HG03175 (cell line): Measurements from ENCODE around the gene PEX3.

Experiments
- ATAC-seq: cut with Tn5 transposase; IDR thresholded peaks from one replicate; pipeline ENCODE4 v1.9.1; 2021; ENCODE audit warnings: mild to moderate bottlenecking, moderate library complexity; ENCODE audit not compliant: unreplicated experiment

PEX3 gene

DNA sequence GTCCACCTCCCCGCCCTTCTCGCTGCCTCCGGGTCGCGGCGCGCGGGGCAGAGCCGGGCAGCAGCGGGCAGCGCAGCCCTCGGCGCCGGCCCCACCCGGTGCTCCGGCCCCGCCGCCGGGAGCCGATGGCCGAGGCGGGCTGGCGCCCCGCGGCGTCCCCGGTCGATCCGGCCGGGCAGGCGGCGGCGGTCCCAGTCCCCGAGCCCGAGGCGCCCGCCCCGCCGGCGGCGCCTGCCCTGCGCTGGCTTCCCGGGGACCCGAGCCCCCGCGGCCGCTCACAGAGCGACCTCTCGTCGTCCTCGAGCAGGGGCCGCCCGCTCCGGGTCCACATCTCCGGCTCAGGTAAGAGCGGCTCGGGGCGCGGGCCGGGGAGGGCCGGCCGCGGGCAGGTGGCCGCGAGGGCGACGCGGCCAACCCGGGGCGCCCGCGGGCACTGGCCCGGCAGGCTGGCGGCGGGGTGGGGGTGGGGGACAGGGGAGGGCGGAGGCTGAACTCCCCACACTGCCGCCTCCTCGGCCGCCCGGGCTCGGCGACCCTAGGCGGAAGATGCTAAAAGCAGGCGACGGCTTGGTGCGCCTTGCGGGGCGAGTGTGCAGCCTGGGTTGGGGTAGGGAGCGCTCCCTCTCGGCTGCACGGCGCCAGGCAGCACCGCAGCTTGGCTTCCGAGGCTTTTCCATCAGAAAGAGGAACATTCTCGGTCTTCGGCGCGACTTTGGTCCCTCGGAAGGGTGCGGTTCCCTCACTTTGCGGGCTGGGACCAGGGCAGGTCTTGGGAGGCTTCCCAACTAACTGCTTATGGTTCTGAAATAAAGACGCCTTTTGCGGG, 86.5 kb downstream of the PEX3 start:
- peak; percentile 66 for ATAC-seq

DNA sequence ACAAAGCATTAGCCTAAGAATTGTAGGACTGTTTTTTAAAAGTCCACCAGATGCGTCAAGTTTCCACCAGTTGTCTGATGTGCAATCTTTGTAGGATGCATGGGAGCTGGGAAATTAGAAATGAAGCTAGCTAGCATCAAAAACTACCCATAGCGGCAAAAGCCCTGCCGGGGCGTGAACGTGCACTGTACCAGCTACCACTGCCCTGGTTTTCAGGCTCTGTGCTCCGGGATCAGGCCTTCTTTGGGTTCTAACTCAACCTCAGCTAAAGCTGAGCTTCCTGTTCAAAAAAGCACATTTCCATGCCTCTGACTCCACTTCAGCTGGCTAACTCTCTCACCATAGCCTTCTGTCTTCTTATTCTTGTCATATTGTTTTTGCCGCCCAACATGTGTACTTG, 87.8 kb downstream of the PEX3 start:
- no peak for ATAC-seq

DNA sequence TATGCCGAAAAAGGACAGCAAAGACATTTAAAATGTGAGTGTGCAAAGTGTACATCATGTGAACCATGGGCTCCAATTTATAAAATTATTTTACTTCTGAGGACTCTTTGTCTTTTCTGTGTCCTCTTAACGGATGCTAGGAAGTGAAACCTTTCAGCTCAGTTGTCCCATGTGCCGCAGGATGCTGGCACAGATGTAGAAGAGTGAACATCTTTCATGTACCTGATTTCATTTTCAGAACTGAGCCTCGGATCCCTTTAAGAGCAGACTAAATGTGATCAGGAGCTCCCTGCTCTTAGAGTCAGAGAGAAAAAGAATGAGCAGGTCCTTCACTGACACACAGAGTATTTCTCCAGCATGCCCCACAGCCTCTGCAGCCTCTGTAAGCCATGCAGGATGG, 88.5 kb downstream of the PEX3 start:
- no peak for ATAC-seq

DNA sequence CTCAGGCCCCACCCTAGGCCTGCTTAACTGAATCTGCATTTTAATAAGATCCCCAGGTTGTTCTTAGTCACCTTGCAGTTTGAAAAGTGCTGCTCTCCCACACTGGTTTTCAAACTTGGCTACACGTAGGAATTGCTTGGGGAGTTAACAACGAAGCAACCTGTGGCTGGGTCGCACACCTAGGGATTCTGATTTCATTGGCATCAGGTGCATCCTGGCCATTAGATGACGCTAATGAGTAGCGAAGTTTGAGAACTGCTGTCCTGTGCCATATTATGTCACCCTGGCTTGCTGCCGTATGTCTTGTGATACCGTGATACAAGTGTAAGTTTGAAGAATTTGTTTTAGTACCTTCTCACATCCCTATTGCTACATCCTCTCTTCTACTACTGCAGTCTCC, 89.1 kb downstream of the PEX3 start:
- no peak for ATAC-seq

DNA sequence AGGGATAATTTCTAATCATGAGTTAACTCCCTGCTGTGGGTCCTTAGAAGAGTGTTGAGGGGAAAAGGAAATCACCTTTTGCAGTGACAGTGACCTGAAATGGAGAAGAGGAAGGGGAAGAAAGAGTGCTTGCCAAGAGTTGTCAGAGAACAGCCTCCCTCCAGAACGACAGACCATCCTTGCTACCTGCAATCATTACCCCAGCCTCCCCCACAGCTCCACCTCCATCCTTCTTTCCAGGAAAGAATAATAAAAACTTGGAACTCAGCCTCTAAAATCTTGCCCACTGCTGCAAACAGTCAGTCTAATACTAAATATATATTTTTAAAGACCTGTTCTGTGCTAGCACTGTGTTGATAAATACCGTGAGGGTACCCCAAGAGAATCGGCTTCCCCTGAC, 89.6 kb downstream of the PEX3 start:
- no peak for ATAC-seq
